Ovary (tissue), 3 donors: ENCODE measurements around the gene ADGRF5.

Experiments
- POLR2A ChIP-seq: fragments of 450-650 bp; IDR thresholded peaks from one replicate; pipeline ENCODE4 v1.6.1; 2017; ENCODE audit warnings: antibody characterized with exemption, mild to moderate bottlenecking, moderate library complexity
- TF ChIP-seq, protein P1 (sequence below), 3 donors: fragments of 450-650 bp in 2 of 3; fragments of 200-600 bp in 1 of 3; IDR thresholded peaks; one replicate each; pipeline versions ENCODE4 v1.5.1 to v1.8.0; 2016 to 2022; ENCODE audit warnings: antibody characterized with exemption in 3 of 3, mild to moderate bottlenecking in 1 of 3
- donor health status: DM: no; HTN: no; CAD: no.

DNA sequence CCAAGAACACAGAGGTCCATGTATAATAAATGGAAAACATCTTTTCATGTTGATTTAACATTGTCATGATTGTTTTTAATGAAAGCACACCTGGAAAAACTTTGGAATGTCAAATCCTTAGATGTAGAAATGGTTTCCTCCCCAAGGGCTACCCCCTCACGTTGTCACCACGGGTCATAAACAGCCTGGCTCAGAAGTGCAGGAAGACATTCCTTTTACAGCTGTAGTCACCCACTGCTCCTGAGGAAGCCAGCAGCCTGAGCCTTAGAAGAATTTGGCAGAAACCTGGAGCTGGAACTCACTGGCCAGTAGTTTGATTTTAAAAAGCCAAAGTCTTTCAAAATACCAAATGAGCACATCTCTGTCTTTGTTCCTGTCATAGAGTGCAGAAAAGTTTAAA, 23.7 kb downstream of the ADGRF5 start:
- TF ChIP-seq POLR2A = no peak
- TF ChIP-seq, protein P1, sequence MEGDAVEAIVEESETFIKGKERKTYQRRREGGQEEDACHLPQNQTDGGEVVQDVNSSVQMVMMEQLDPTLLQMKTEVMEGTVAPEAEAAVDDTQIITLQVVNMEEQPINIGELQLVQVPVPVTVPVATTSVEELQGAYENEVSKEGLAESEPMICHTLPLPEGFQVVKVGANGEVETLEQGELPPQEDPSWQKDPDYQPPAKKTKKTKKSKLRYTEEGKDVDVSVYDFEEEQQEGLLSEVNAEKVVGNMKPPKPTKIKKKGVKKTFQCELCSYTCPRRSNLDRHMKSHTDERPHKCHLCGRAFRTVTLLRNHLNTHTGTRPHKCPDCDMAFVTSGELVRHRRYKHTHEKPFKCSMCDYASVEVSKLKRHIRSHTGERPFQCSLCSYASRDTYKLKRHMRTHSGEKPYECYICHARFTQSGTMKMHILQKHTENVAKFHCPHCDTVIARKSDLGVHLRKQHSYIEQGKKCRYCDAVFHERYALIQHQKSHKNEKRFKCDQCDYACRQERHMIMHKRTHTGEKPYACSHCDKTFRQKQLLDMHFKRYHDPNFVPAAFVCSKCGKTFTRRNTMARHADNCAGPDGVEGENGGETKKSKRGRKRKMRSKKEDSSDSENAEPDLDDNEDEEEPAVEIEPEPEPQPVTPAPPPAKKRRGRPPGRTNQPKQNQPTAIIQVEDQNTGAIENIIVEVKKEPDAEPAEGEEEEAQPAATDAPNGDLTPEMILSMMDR (IDR thresholded peaks at IDR 0.05) = no peak
